HG03045 (cell line): ENCODE measurements around the gene ACSL6.

Experiments
- ATAC-seq: cut with Tn5 transposase; IDR thresholded peaks from one replicate; pipeline ENCODE4 v1.9.1; 2021; ENCODE audit warnings: mild to moderate bottlenecking, moderate library complexity; ENCODE audit not compliant: unreplicated experiment

ACSL6 gene

DNA sequence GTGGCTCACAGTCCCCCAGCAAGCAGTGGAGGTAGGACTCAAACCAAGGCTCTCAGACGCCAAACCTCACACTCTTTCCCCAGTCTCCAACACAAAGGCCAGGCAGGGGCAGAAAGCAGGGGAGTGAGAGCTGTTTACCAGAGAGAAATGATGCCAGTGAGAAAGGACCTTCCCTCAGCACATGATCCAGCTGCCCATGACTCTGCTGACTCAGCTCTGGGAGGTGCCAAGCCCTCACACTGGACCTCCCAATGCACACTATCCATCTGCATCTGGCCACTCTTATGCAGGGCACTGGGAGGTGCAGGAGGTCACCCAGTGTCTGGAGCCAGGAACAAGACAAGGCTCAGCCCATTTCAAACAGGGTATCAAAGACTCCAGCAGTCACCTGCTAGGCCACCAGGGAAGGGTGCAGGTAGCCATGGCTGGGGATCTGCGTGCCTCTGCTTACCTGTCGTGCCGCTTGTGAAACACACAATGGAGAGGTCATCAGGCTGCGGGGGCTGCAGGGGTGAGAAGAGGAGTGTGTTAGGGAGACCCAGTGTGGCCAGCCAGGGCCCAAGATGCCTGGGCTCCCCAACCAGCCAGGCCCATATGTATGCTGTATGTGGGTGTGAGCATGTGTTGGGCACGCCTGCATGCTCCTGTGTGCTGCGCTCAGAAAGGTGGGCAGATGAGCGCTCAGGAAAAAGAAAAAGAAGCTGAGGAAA, 26.3 kb downstream of the ACSL6 start:
- ATAC-seq: no peak

DNA sequence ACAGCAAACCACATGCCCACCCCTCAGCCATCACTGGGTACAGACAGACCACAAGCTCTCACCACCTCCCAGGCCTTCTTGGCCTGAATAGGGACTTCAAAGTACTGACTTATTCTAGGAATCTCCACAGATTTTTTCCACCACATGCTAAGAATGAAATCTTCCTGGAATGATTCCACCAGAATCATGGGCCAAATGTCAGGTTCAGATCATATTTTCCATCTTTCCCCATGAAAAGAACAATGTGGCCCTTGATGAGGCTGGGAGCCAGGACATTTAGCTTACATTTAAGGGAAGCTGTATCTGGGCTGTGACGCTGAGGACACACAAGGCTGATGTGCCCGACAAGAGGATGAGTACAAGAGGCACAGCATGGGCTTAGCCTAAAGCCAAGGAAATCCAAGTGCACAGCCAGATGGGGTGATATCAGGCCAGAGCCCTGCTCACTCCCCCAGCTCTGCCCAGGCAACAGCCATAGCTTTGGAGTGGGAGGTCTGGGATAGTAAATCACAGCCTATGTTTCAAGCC, 28.1 kb downstream of the ACSL6 start:
- no peak for ATAC-seq

DNA sequence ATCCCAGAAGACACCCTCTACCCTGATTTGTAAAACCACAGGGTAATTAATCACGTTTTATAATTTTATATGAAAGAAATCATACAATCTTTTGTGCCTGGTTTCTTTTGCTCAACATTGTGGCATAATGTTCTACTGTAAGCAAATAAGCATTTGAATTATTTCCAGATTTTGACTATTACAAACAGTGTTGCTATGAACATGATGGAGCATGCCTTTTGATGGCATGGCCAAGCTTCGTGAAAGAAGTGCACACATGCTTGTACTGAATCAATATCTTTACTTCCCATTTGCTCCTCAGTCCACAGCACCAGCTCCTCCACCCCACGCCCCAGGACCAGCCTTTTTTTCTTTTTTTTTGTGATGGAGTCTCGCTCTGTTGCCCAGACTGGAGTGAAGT, 29.9 kb downstream of the ACSL6 start:
- no peak for ATAC-seq

DNA sequence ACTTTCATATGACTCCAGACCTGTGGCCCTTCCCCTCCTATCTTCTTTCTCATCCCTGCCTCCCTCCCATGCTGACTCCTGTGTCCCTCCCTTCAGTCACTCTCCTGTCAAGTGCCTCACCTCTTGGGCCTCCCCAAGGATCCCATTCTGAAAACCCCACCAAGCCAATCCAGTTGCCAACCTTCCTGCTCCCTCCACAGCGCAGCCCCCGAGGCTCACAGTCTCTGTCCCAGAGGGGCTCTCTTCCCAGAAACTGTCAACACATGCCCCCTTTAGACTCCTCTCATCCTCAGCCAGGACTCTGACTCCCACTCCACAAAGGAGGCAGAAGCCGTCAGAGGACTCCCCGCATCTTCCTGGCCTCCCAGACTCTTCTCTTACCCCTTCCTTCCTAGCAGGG, 30.8 kb downstream of the ACSL6 start:
- ATAC-seq: no peak

DNA sequence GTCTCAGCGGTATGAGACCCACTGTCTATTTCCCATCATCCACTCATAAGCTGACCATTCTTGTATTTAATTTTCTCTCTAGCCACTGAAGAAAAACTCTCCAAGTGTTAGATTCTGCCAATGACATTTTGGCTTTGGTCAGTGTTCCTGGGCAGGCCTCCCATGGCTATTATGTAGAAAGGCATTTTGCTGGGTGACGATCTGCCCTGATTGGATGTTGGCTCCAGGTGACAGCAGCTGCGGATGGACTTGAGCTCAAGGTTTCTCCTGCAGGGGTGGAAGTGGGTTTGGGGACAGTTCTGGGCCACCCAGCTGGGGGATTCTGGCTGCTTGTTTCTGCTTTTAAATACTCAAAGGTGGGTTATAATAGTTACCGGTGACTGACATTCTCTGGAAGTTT, 31.6 kb downstream of the ACSL6 start:
- ATAC-seq: no peak

GRCh38 chr5:131977212-131977604, 34.2 kb downstream of the ACSL6 start:
- no peak for ATAC-seq

GRCh38 chr5:131976414-131977211, 34.8 kb downstream of the ACSL6 start:
- ATAC-seq: no peak

GRCh38 chr5:131974956-131975726, 36.3 kb downstream of the ACSL6 start:
- no peak for ATAC-seq

DNA sequence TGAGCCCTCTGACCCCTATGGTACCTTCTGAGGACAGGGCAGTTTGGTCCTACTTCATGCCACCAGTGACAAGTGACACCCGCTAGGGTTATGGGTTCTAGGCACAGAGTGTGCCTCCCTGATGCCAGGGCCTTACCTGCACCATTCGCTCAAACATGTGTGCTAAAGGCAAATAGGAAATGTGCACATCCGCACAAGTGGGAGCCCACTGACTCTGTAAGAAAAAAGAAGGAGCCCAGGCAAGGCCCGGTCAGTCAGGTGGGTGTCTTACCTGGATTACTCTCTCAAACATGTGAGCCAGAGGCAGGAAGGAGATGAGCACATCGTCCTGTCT, 36.9 kb downstream of the ACSL6 start:
- no peak for ATAC-seq

DNA sequence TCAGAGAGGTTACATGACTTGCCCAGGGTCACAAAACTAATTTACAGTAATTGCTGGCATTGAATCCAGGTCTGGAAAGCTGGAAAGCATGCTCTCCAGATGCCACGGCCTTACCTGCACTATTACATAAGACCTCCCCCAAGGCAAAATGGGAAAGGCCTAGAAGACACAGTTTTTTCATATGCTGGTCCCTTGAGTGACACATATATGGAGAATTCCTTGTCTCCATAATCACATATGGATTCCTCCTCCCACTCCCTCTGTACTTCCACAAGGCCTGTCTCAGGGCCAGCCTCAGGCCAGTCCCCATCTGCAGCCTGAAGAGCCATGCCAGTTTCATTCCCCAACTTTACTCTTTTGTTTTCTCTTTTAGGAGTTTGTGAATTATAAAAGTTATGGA, 37.4 kb downstream of the ACSL6 start:
- ATAC-seq: no peak

DNA sequence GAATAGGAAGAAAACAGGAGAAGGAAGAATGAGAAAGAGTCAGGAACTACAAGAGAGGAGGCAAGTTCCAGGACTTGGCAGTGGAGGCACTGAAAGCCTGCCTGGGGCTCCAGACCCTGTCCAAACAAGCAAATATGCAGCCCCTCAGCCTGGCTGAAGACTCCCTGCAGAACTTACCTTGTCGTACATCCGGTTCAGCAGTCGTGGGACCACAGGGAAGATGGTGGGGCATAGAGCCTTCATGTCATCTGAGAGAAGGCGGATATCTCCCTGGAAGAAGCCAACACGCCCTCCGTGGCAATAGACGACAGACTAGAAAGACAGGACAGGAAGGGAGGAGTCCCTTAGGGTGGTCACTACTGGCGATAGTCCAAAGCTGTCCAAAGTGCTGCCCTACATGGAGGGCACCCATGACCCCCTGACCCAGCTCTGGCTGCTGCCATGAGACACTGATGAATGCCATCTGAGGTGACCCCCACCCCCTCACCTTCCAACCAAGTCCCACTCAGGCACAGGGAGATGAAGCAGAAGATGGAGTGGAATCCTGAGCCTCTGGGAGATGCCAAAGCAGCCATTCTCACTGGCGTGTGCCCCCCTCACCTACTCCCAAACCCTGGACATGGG, 38.3 kb downstream of the ACSL6 start:
- ATAC-seq: no peak

GRCh38 chr5:131968396-131968954, 43.0 kb downstream of the ACSL6 start:
- ATAC-seq: no peak

- no peak for ATAC-seq
Observed at GRCh38 chr5:131966551-131966950, 44.9 kb downstream of the ACSL6 start.

DNA sequence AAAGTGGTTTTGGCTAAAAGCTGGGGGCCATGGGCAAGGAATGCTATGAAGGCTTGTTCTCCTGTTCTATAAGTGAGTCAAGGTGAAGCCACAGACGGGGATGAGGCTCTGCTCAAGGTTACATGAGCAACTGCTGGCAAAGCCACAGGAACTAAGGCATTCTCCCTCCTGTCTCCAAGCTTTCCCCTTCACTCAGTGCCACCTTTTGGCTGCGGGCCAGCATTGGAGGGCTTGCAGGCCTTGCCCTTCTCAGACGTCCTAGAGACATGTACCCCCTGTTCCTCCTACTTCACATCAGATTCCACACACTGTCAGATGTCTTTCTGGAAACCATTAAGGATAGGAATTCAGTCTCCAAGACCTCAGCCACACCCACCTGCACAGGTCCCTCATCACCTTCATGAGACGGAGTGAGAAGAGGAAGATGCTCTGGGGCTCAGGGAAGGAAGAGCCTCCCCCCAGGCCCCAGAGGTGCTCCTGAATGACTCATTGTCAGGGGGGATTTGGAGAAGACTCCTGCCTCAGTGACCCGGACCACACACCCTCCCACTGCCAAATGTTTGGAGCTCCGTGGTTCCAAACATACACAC, 45.5 kb downstream of the ACSL6 start:
- ATAC-seq: no peak

DNA sequence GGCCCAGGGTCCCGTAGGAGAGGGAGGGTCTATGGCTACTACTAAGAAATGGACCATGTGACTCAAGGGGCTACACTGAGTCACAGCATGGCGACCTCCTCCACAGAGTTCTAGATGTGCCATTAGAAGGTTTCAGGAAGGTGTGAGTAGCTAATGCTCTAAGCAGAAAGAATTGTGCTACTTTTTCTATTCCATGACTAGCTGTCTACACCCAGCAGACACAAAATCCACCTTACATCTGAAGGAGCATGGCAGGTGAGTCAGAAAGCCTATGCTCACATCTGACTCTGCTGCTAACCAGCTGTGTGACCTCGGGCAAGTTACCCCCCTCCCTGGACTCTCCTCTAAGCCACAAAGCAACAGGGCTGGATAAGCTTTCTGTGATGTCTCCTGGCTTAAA, 51.6 kb downstream of the ACSL6 start:
- ATAC-seq: no peak

- no peak for ATAC-seq
Observed at GRCh38 chr5:131959136-131959535, 52.3 kb downstream of the ACSL6 start.

DNA sequence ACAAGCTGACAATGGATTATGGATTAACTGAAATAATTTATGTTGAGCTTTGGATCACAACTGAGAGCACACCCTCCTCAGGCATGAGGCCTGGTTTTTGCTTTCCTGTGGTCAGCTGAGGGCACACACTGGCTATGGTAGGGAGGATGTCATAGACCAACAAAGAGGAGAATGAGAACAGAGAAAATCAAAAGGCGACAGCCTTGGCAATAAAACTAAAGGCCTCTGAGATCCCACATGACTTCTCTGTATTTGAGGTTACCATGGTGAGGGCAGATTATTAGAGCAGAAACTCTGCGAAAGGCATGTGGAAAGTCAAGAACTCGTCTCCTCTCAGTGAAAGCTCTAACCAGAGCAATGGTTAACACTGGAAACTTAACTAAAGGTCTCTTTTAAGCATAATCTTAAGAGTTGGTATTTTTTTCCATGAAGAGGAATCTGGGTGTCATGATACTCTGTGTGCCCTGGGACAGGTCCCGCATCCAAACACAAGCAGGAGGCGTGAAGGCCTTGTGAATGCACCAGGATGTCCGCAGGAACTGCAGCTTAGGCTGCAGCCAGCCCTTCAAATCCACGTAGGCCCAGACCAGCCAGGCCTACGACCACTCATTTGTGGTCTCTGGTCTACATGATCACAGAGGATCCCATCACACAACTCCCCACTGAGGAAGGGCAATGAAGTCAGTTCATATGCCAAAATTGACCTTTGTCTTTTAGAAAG, 53.6 kb downstream of the ACSL6 start:
- no peak for ATAC-seq

DNA sequence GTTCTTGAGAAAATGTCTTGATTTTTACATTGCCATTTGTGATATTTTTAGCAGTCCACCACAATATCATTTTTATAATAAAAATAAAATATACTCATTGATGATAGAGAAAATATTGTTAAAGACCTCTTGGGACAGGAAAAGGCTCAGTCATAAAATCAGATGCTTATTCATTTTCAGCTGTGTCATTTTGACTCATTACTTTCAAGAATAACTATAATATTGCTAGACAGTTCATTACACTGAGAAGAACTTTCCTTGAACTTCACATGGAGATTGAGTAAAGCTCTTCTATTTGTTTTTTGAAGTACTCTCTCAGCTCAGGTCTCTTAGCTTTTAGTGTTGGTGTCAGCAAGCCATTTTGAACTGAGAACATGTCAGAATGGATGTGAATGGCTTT, 57.5 kb downstream of the ACSL6 start:
- ATAC-seq: no peak

DNA sequence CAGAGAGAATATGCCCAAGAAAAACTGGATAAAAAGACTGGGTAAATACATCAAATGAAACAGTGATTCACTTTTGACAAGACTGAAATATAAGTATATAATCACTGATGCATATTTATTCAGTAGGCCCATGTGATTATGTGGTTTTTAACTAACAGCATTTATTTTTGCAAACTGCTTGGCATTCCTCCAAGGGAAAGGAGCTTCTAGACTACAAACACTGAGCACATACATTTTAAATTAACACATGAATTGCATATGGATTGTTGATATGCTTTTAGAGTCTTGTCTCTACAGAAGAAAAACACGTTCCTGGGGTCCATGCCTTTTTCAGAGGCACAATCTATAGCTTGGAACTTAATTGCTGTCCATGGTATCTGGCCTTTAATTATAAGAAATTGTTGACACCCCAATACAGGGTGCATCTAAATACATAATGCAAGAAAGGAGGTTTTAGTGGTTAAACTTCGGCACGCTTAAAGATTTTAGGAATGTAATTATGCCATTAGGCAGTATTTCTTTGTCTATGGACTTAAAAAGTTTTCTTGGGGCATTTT, 59.1 kb downstream of the ACSL6 start:
- ATAC-seq: no peak

DNA sequence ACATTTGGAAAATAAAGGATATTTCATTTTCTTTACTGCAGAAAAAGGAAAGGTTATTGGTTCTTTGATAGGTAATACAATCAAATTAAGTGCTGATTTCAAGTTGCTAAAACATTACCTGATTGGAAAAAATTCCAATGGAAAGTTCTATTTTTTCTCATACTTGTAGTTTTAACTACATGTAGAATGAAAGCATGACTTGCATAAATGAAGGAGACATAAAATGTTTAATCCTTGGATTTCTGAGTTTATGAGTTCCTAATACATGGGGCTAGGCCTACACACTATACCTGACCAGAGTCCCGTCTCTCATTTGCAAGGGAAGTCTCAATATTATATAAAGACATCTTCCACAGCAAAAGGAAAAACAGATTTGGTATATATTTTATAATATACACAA, 60.8 kb downstream of the ACSL6 start:
- ATAC-seq: no peak
